Mucosa of descending colon (tissue), 3 donors: ENCODE results near the gene NTSR1. TPM values are rescaled to one million over a fixed set of nuclear protein-coding genes. Genes with fewer than 3 reads are reported as not detected.

Source experiments
- ATAC-seq: fragments of 200-7000 bp; cut with Tn5 transposase; one replicate; pipeline ENCODE4 v1.9.1; 2020; ENCODE audit warnings: mild to moderate bottlenecking, moderate library complexity
- DNase-seq, 3 donors: peaks; one replicate each; pipeline ENCODE4 v3.0.0-alpha.2; 2020
- H3K36me3 ChIP-seq: fragments of 200-600 bp; one replicate; pipeline ENCODE4 v1.8.0; 2021; ENCODE audit warnings: low read depth, mild to moderate bottlenecking
- H3K4me1 ChIP-seq: fragments of 200-600 bp; one replicate; pipeline ENCODE4 v1.8.0; 2021; ENCODE audit warnings: low read depth, mild to moderate bottlenecking
- H3K4me3 ChIP-seq: fragments of 200-600 bp; one replicate; pipeline ENCODE4 v1.8.0; 2021; ENCODE audit warnings: mild to moderate bottlenecking
- H3K9me3 ChIP-seq: fragments of 200-600 bp; one replicate; pipeline ENCODE4 v1.8.0; 2021; ENCODE audit warnings: mild to moderate bottlenecking
- intact Hi-C, 2 donors: fragments of 100-400 bp; cut with DNase I in 1 of 2; cut with micrococcal nuclease in 1 of 2; formaldehyde crosslinking; loops; one replicate each; pipeline versions ENCODE4 v1.11.0 to v1.11.1; 2022; cut with DNase I, micrococcal nuclease
- total RNA-seq, 3 donors: library from RNA; stranded (reverse); fragmentation: NEBNext Ultra II Directional in 2 of 3; extraction: Animal tissue kit (Norgen Biotek cat#: 25700) in 2 of 3; gene quantifications; one replicate each; pipeline versions ENCODE4 v1.2.1 to v1.2.4, GENCODE V29; 2021 to 2023
- TF ChIP-seq, protein P1 (sequence below): fragments of 200-600 bp; IDR thresholded peaks from one replicate; pipeline ENCODE4 v1.8.0; 2022; ENCODE audit warnings: antibody characterized with exemption, mild to moderate bottlenecking
- donor health status: DM: no; HTN: no; CAD: no; lungs with moderate emphysema.
- donor health status: DM: no; HTN: no; CAD: no.
- donor health status: DM: no; HTN: yes; CAD: no.

The NTSR1 gene
- total RNA-seq, 3 donors from 2014 or later, result 0.31 to 22.1 TPM; not detected in 1

DNA sequence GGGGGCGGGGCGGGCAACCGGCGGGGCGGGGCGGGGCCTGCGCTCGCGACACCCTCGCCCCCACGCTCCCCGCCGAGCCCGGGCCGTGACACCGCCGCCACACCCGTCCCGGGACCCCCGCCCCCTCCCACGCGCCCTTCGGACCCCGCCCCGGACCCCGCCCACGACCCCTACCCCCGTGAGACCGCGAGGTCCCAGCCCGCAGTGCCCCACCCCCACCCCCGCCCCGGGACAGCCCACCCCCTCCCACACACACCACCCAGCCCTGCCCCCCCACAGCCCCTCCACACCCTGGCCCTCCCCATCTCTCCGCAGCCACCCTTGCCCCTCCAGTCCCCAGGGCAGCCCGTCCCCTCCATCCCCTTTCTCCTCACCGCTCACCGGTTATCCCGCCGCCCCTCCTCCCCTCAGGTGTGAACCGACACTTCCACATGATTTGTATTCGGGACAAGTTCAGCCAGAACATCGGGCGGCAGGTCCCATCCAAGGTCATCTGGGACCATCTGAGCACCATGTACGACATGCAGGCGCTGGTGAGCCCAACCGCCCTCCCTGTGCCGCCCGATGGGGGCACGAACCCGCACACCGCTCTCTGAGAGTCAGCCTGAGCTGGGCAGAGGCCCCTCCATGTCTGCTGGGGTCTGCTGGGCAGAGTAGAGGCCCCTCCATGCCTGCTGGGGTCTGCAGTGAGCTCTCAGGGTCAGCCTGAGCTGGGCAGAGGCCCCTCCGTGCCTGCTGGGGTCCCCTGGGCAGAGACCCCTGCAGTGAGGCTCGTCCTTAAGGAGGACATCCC, 88.3 kb downstream of the NTSR1 start:
- Histone ChIP-seq H3K36me3 (peaks cover 6% of the 10 kb centered on the region), H3K9me3 (no peaks in the 10 kb centered on the region), H3K4me3 (peak overlapping the region; percentile 54), H3K4me1 (peaks cover 30% of the 10 kb centered on the region)
- DNase-seq (peak; percentile 44 to 74 (median 55)), ATAC-seq (no peak)
- intact Hi-C loops, result no loop called here
- TF ChIP-seq, protein P1, sequence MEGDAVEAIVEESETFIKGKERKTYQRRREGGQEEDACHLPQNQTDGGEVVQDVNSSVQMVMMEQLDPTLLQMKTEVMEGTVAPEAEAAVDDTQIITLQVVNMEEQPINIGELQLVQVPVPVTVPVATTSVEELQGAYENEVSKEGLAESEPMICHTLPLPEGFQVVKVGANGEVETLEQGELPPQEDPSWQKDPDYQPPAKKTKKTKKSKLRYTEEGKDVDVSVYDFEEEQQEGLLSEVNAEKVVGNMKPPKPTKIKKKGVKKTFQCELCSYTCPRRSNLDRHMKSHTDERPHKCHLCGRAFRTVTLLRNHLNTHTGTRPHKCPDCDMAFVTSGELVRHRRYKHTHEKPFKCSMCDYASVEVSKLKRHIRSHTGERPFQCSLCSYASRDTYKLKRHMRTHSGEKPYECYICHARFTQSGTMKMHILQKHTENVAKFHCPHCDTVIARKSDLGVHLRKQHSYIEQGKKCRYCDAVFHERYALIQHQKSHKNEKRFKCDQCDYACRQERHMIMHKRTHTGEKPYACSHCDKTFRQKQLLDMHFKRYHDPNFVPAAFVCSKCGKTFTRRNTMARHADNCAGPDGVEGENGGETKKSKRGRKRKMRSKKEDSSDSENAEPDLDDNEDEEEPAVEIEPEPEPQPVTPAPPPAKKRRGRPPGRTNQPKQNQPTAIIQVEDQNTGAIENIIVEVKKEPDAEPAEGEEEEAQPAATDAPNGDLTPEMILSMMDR, result no peak

DNA sequence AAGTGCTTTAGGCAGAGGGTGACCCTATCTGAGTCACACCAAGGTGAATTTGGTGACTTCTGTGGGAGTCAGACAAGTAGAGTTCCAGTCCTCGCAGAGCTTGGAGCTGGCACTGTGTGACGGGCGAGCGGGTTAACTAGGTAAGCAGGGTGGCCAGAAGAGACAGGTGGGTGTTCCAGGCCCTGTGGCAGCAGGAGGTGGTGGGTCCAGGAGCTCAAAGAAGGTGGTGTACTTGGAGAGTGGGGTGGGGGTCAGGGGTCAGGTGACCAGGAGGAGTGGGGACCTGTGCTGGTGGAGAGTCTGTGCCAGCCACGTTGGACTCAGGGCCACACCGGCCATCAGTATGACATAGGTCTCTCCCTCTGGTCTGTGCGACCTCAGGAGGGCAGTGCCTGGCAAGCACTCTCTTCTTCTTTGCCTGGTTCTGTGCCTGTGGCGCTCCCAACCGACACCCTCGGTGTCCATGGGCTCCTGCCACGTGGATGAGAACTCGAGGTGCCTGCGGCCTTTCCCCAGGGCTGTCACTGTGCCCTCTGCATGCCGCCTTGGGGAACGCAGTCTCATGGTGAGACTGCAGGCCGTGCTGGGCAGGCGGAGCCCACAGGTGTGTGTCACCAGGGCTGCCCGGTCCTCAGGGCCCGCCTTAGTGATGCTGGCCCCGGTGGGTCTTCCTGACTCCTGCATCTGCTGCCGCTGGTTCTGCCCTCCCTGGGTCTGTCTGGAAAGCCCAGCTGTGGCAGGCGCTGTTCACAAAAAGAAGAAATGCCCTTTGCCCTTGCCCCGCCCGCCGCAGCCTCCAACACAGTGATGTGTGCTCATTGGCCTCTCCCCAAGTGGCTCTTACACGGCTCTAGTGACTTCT, 89.3 kb downstream of the NTSR1 start:
- Histone ChIP-seq H3K9me3 (no peaks in the 10 kb centered on the region), H3K4me3 (no peak overlapping the region), H3K4me1 (peaks cover 30% of the 10 kb centered on the region), H3K36me3 (peaks cover 6% of the 10 kb centered on the region)
- DNase-seq (peak; percentile 79 to 87 (median 85)), ATAC-seq (peak; percentile 23)
- TF ChIP-seq, protein P1, result no peak
- intact Hi-C loops, result no loop called here

DNA sequence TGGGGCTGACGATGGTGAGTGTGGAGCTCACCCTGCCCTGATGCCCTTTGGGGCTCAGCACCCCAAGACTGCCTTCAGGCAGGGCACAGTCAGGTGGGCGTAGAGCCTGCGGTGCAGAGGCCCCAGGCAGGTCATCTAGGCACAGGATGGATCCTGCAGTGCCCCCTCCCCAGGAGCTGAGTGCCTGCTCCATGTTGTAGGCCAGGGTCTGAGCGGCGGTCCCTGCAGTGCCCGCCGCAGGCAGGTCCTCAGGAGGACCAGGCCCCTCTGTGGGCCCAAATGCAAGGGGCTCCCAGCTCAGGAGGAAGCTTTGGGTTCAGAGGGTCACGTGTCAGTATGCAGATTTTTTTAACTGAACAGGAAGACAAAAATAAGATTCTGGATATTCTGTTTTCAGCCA, 90.4 kb downstream of the NTSR1 start:
- no peaks in the 10 kb centered on the region for H3K9me3 ChIP-seq
- no peak overlapping the region for H3K4me3 ChIP-seq
- DNase-seq, result no peak
- ATAC-seq, result no peak
- intact Hi-C loops, result no loop called here
- TF ChIP-seq, protein P1, result no peak
- peaks cover 6% of the 10 kb centered on the region for H3K36me3 ChIP-seq
- peaks cover 26% of the 10 kb centered on the region for H3K4me1 ChIP-seq

DNA sequence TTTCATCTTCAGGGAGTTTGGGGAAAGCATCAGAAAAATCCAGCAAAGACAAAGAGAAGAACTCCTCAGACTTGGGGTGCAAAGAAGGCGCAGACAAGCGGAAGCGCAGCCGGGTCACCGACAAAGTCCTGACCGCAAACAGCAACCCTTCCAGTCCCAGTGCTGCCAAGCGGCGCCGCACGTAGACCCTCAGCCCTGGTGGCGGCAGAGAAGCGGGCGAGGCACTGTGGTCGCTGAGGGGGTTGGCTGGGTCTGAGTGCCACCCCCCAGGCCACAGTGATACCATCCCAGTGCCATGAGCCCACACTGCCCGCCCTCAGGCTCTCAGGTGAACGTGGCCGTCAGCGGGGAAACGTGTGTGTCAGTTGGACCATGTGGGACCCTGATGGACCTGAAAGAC, 90.8 kb downstream of the NTSR1 start:
- peaks cover 6% of the 10 kb centered on the region for H3K36me3 ChIP-seq
- DNase-seq (no peak), ATAC-seq (no peak)
- no peak overlapping the region for H3K4me3 ChIP-seq
- TF ChIP-seq, protein P1, result no peak
- intact Hi-C loops, result no loop called here
- H3K4me1 ChIP-seq, result peaks cover 27% of the 10 kb centered on the region
- no peaks in the 10 kb centered on the region for H3K9me3 ChIP-seq

DNA sequence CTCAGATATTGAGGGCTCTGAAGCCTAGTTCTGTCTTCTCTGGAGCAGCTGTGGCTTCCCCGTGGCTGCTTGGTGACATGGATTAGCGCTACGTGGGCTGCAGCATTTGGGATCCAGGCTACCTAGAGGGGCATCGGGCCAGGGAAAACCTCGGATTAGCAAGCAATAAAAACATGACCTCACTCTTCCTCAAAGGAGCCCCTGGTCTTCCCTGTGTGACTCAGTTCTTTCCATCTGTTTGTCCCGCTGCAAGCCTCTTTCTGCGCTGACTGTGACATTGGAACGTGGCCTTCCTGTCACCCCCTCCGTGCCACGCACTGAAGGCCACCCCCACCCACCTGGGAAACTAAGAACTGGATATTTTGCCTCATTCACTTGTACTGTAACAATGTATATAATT, 91.2 kb downstream of the NTSR1 start:
- intact Hi-C loops, result no loop called here

More for the DNA sequence above, 91.2 kb downstream of the NTSR1 start:
- TF ChIP-seq, protein P1, result no peak
- H3K9me3 ChIP-seq, result no peaks in the 10 kb centered on the region
- ATAC-seq (no peak), DNase-seq (no peak)
- H3K4me3 ChIP-seq, result no peak overlapping the region
- H3K36me3 ChIP-seq, result peaks cover 6% of the 10 kb centered on the region
- H3K4me1 ChIP-seq, result peaks cover 24% of the 10 kb centered on the region
